Measurements from ENCODE around the gene ABCC8.

Gene ABCC8

GRCh38 chr11:17423533-17424310 lies 52.9 kb downstream of the ABCC8 start:
- no peaks in the 10 kb centered on the region for H3K27me3 ChIP-seq
- peaks cover 72% of the 10 kb centered on the region for H3K4me1 ChIP-seq

GRCh38 chr11:17421781-17422180 lies 54.9 kb downstream of the ABCC8 start:
- Histone ChIP-seq H3K27ac (no peak overlapping the region), H3K4me3 (no peak overlapping the region), H3K4me1 (peaks cover 57% of the 10 kb centered on the region), H3K9ac (no peak overlapping the region), H3K36me3 (no peaks in the 10 kb centered on the region), H3K9me3 (no peaks in the 10 kb centered on the region), H3K4me2 (peak overlapping the region; percentile 50), H4K20me1 (no peaks in the 10 kb centered on the region), H3K27me3 (no peaks in the 10 kb centered on the region)
- TF ChIP-seq Cebpa-rat (IDR thresholded peaks at IDR 0.05), result no peak

More at GRCh38 chr11:17423533-17424310, 52.9 kb downstream of the ABCC8 start:
- H3K9ac ChIP-seq, result no peak overlapping the region
- no peak overlapping the region for H3K4me2 ChIP-seq
- H3K9me3 ChIP-seq, result no peaks in the 10 kb centered on the region
- no peak overlapping the region for H3K27ac ChIP-seq
- H4K20me1 ChIP-seq, result no peaks in the 10 kb centered on the region
- no peaks in the 10 kb centered on the region for H3K36me3 ChIP-seq
- H3K4me3 ChIP-seq, result no peak overlapping the region
- TF ChIP-seq Cebpa-rat (IDR thresholded peaks at IDR 0.05), result no peak

GRCh38 chr11:17418444-17419081 lies 58.1 kb downstream of the ABCC8 start:
- Histone ChIP-seq H3K4me2 (peak overlapping the region; percentile 56), H3K9me3 (no peaks in the 10 kb centered on the region), H3K27me3 (no peaks in the 10 kb centered on the region), H3K4me3 (no peak overlapping the region), H3K4me1 (peaks cover 53% of the 10 kb centered on the region), H4K20me1 (no peaks in the 10 kb centered on the region), H3K36me3 (no peaks in the 10 kb centered on the region), H3K27ac (no peak overlapping the region), H3K9ac (no peak overlapping the region)
- no peak for TF ChIP-seq Cebpa-rat (IDR thresholded peaks at IDR 0.05)

DNA sequence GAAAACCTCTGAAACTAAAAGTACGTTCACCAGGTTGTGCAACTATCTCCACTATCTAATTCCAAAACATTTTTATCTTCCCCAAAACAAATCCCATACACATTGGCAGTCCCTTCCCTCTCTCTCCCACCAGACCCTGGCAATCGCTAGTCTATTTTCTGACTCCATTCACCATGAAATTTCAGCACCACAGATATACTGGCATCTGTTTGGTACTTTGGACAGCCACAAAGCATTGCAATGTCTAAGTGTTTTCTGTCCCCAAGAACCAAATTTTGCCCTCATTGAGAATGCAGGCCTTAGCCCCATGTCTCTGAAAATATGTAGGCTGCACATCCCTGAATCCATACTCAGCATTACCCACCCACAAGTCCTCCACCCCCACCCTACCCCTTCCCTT lies 60.2 kb downstream of the ABCC8 start:
- no peak overlapping the region for H3K4me2 ChIP-seq
- no peaks in the 10 kb centered on the region for H4K20me1 ChIP-seq
- no peak overlapping the region for H3K9ac ChIP-seq
- peaks cover 48% of the 10 kb centered on the region for H3K4me1 ChIP-seq
- no peaks in the 10 kb centered on the region for H3K9me3 ChIP-seq
- H3K27me3 ChIP-seq, result no peaks in the 10 kb centered on the region
- no peak overlapping the region for H3K4me3 ChIP-seq
- H3K36me3 ChIP-seq, result no peaks in the 10 kb centered on the region
- no peak overlapping the region for H3K27ac ChIP-seq
- no peak for TF ChIP-seq Cebpa-rat (IDR thresholded peaks at IDR 0.05)

DNA sequence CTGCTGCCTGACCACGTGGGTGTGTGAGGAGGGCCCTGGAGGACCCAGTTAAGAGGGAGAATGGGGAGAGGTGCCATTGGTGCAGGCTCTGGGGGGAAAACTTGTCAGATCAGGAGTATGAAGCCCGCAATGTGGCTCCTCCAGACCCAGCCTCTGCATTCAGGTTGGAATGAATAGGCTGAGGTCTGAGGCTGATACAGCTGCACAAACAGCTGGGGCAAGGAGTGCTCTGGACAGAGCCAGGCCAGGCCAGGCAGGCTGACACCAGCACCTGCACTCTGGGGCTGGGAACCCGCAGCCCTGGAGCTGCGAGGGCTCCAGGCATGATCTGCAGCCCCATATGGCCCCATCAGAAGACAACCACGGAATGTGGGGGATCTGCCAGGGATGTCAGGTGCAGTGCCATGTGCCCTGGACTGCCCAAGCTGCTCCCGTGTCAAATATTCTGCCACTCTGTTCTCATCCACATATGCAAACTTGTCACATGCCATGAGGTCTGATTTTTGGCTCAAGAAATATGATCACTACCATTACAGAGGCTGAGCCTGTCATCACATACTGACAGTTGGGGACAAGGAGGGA lies 61.0 kb downstream of the ABCC8 start:
- no peak overlapping the region for H3K4me2 ChIP-seq
- no peaks in the 10 kb centered on the region for H4K20me1 ChIP-seq
- no peak overlapping the region for H3K27ac ChIP-seq
- H3K4me3 ChIP-seq, result no peak overlapping the region
- H3K4me1 ChIP-seq, result peaks cover 47% of the 10 kb centered on the region
- no peaks in the 10 kb centered on the region for H3K36me3 ChIP-seq
- TF ChIP-seq Cebpa-rat (IDR thresholded peaks at IDR 0.05), result no peak
- no peaks in the 10 kb centered on the region for H3K27me3 ChIP-seq
- H3K9ac ChIP-seq, result no peak overlapping the region
- no peaks in the 10 kb centered on the region for H3K9me3 ChIP-seq

GRCh38 chr11:17414992-17415391 lies 61.7 kb downstream of the ABCC8 start:
- H3K4me3 ChIP-seq, result no peak overlapping the region
- H3K9ac ChIP-seq, result no peak overlapping the region
- 0 out of 2 replicates have a peak overlapping the region, but pooled peaks have one; percentile 5 for H3K4me2 ChIP-seq
- peaks cover 41% of the 10 kb centered on the region for H3K4me1 ChIP-seq
- no peak overlapping the region for H3K27ac ChIP-seq
- no peaks in the 10 kb centered on the region for H3K9me3 ChIP-seq
- no peaks in the 10 kb centered on the region for H4K20me1 ChIP-seq
- no peak for TF ChIP-seq Cebpa-rat (IDR thresholded peaks at IDR 0.05)
- no peaks in the 10 kb centered on the region for H3K27me3 ChIP-seq
- H3K36me3 ChIP-seq, result no peaks in the 10 kb centered on the region

DNA sequence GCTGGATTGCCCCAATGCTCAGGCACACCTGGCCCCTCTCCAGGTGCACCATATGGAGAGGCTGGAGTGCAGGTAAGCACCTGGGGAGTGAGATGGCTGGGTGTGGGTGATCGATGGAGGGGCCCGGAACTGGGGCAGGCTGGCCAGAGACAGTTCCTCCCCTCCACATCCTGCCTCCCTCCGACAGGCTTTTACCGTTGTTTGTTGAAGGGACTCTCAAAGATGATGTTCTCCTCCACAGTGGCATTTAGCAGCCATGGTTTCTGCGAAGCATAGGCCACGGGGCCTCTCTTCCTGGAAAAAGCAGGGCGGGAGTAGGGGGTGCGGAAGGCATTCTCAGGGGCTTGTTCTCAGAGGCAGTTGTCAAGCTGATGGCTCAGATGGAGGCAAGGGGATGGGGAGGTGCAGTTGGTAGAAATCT lies 62.3 kb downstream of the ABCC8 start:
- no peak for TF ChIP-seq Cebpa-rat (IDR thresholded peaks at IDR 0.05)
- Histone ChIP-seq H3K27ac (no peak overlapping the region; the same call in 1 of the 2 replicates), H3K9me3 (no peaks in the 10 kb centered on the region), H3K9ac (no peak overlapping the region), H3K4me2 (0 out of 2 replicates have a peak overlapping the region, but pooled peaks have one; percentile 5), H3K36me3 (no peaks in the 10 kb centered on the region), H3K4me3 (no peak overlapping the region), H3K4me1 (peaks cover 37% of the 10 kb centered on the region), H3K27me3 (no peaks in the 10 kb centered on the region), H4K20me1 (no peaks in the 10 kb centered on the region)

DNA sequence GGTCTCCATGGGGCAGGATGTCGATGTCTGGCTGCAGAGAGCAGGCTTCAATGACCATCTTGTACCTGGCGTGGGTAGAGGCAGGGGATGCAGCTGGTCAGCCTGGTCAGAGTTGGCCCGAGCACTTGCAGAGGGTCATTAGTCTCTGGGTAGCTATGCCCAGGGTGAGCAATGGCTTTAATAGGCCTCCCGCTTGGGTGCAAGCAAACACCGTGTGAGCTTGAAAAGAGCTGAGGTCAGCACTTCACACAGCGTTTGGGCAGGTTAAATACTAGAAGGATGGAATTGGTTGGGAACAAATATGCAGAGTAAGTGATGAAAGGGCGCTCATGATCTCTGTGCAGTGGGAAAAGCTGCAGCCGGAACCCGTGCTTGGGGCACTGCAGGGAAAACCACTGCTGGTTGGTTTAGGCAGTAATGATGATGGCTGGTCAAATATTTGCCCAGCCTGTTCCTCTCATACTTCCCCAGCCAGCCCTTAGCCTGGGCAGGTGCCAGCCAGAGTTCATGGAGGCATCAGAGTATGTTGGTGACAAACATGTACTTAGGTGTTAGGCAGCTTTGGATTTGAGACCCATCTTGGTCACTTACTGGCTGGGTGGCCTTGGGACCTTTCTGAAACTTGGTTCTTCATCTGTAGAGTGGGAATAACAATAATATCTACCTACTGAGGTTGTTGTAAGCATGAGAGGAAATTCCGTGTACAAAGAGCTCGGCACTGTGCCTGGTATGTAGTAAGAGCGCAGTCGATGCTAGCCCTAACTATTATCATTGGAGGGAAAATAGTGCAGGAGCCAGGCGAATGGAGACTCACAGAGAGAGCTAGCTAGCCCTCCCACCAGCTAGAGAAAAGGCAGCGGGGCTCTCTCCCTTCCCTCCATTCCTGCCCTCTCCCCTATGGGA lies 63.0 kb downstream of the ABCC8 start:
- Histone ChIP-seq H3K4me2 (no peak overlapping the region), H3K9ac (no peak overlapping the region), H3K9me3 (no peaks in the 10 kb centered on the region), H3K4me1 (peaks cover 30% of the 10 kb centered on the region), H3K27me3 (no peaks in the 10 kb centered on the region), H3K36me3 (no peaks in the 10 kb centered on the region), H3K27ac (no peak overlapping the region), H3K4me3 (no peak overlapping the region), H4K20me1 (no peaks in the 10 kb centered on the region)
- TF ChIP-seq Cebpa-rat (IDR thresholded peaks at IDR 0.05), result no peak

- Histone ChIP-seq H4K20me1 (no peaks in the 10 kb centered on the region), H3K9ac (no peak overlapping the region), H3K36me3 (no peaks in the 10 kb centered on the region), H3K9me3 (no peaks in the 10 kb centered on the region), H3K27me3 (no peaks in the 10 kb centered on the region), H3K4me2 (no peak overlapping the region), H3K4me3 (no peak overlapping the region), H3K4me1 (peaks cover 31% of the 10 kb centered on the region), H3K27ac (no peak overlapping the region)
- TF ChIP-seq Cebpa-rat (IDR thresholded peaks at IDR 0.05), result no peak
Observed at GRCh38 chr11:17412488-17413180, 64.0 kb downstream of the ABCC8 start.
